Measurements from ENCODE around the gene BRAP. TPM values are rescaled to one million over a fixed set of nuclear protein-coding genes. Genes with fewer than 3 reads are reported as not detected.

The BRAP gene
- total RNA-seq, 1 experiment from 2014 or later, result 18.3 TPM

GRCh38 chr12:111732786-111733185 is 47.0 kb upstream of the BRAP start:
- CTCF ChIA-PET, result no interaction called here
- DNase-seq (ENCODE audit: low spot score) (no peak), ATAC-seq (no peak)
- H3K4me1 Mint-ChIP-seq, result no peaks in the 10 kb centered on the region
- no peak overlapping the region for H3K27ac Mint-ChIP-seq
- POLR2A ChIA-PET, result no interaction called here
- H3K27me3 Mint-ChIP-seq (ENCODE audit: low read depth), result no peaks in the 10 kb centered on the region
- TF ChIP-seq TCF7 (CRISPR knock-in tag; IDR thresholded peaks at IDR 0.05; ENCODE audit: low read depth), result no peak
- no peak for TF ChIP-seq GTF2I (CRISPR knock-in tag; conservative IDR thresholded peaks at IDR 0.05)
- TF ChIP-seq, protein P1, sequence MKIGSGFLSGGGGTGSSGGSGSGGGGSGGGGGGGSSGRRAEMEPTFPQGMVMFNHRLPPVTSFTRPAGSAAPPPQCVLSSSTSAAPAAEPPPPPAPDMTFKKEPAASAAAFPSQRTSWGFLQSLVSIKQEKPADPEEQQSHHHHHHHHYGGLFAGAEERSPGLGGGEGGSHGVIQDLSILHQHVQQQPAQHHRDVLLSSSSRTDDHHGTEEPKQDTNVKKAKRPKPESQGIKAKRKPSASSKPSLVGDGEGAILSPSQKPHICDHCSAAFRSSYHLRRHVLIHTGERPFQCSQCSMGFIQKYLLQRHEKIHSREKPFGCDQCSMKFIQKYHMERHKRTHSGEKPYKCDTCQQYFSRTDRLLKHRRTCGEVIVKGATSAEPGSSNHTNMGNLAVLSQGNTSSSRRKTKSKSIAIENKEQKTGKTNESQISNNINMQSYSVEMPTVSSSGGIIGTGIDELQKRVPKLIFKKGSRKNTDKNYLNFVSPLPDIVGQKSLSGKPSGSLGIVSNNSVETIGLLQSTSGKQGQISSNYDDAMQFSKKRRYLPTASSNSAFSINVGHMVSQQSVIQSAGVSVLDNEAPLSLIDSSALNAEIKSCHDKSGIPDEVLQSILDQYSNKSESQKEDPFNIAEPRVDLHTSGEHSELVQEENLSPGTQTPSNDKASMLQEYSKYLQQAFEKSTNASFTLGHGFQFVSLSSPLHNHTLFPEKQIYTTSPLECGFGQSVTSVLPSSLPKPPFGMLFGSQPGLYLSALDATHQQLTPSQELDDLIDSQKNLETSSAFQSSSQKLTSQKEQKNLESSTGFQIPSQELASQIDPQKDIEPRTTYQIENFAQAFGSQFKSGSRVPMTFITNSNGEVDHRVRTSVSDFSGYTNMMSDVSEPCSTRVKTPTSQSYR (CRISPR knock-in tag; IDR thresholded peaks at IDR 0.05), result no peak
- TF ChIP-seq OVOL2 (CRISPR knock-in tag; IDR thresholded peaks at IDR 0.05; ENCODE audit: borderline replicate concordance), result no peak
- no peak for TF ChIP-seq TEAD1 (CRISPR knock-in tag; IDR thresholded peaks at IDR 0.05)
- no peak for TF ChIP-seq KAT7 (CRISPR knock-in tag; IDR thresholded peaks at IDR 0.05; ENCODE audit: borderline replicate concordance)
- no peak for TF ChIP-seq ZNF425 (CRISPR knock-in tag; conservative IDR thresholded peaks at IDR 0.05)
- no peak for TF ChIP-seq JAZF1 (CRISPR knock-in tag; IDR thresholded peaks at IDR 0.05)
- TF ChIP-seq FOXK1 (CRISPR knock-in tag; IDR thresholded peaks at IDR 0.05), result no peak
- no peak for TF ChIP-seq ZNF532 (CRISPR knock-in tag; IDR thresholded peaks at IDR 0.05; ENCODE audit: borderline replicate concordance)
- TF ChIP-seq SMAD3 (CRISPR knock-in tag; IDR thresholded peaks at IDR 0.05; ENCODE audit: borderline replicate concordance), result no peak
- TF ChIP-seq RELA (CRISPR knock-in tag; IDR thresholded peaks at IDR 0.05; ENCODE audit: borderline replicate concordance), result no peak
- no peak for TF ChIP-seq SMAD4 (CRISPR knock-in tag; IDR thresholded peaks at IDR 0.05)
- peaks cover 44% of the 10 kb centered on the region for H3K36me3 Mint-ChIP-seq
- no peaks in the 10 kb centered on the region for H3K9me3 Mint-ChIP-seq
- H3K4me3 Mint-ChIP-seq, result no peak overlapping the region

DNA sequence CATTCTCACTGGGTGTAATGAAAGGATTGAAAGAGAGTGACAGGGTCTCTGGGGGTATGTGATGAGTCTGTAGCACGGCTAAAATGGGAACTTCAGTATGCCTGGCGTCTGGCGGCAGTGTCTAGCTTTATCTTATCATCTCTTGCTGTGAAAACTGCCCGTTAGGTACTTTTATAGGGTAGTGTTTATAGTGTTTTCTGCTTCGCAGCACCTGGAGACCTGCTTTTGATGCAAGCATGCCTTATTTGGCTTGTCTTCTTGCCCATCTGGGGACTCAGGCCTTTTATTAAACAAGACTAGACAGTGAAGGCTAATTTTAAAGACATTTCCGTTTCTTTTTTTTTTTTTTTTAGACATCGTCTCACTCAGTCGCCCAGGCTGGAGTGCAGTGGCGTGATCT is 44.7 kb upstream of the BRAP start:
- no peak overlapping the region for H3K4me3 Mint-ChIP-seq
- ATAC-seq (no peak), DNase-seq (ENCODE audit: low spot score) (no peak)
- CTCF ChIA-PET, result no interaction called here
- no peak overlapping the region for H3K27ac Mint-ChIP-seq
- 0 out of 2 replicates have a peak, but pooled peaks cover under 1% of the 10 kb centered on the region for H3K9me3 Mint-ChIP-seq
- peaks cover 39% of the 10 kb centered on the region for H3K36me3 Mint-ChIP-seq
- no peaks in the 10 kb centered on the region for H3K27me3 Mint-ChIP-seq (ENCODE audit: low read depth)
- H3K4me1 Mint-ChIP-seq, result no peaks in the 10 kb centered on the region
- POLR2A ChIA-PET, result no interaction called here
- no peak for TF ChIP-seq MXD4 (CRISPR knock-in tag; IDR thresholded peaks at IDR 0.05; ENCODE audit: borderline replicate concordance)
- TF ChIP-seq ZNF121 (CRISPR knock-in tag; IDR thresholded peaks at IDR 0.05), result no peak
- no peak for TF ChIP-seq E2F4 (CRISPR knock-in tag; IDR thresholded peaks at IDR 0.05; ENCODE audit: borderline replicate concordance, low read depth)
- TF ChIP-seq TEAD4 (CRISPR knock-in tag; IDR thresholded peaks at IDR 0.05), result no peak
- no peak for TF ChIP-seq NFE2L1 (CRISPR knock-in tag; IDR thresholded peaks at IDR 0.05)
- no peak for TF ChIP-seq ERG (CRISPR knock-in tag; IDR thresholded peaks at IDR 0.05)
- TF ChIP-seq FOXP4 (CRISPR knock-in tag; IDR thresholded peaks at IDR 0.05), result no peak
- TF ChIP-seq ETV6 (CRISPR knock-in tag; IDR thresholded peaks at IDR 0.05), result no peak
- TF ChIP-seq, protein P2, sequence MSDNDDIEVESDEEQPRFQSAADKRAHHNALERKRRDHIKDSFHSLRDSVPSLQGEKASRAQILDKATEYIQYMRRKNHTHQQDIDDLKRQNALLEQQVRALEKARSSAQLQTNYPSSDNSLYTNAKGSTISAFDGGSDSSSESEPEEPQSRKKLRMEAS (CRISPR knock-in tag; IDR thresholded peaks at IDR 0.05), result no peak

All from WTC11 (cell line).